HEK293T (cell line): ENCODE measurements around the gene CA14.

Experiments
- CTCF ChIA-PET: fragments of 350-600 bp; formaldehyde crosslinking; extraction: SDS; loops from one replicate; lab custom pipeline; 2021; ENCODE audit warnings: antibody characterized with exemption, inconsistent platforms; lab: Yijun Ruan, JAX
- POLR2A ChIA-PET: fragments of 350-600 bp; formaldehyde crosslinking; extraction: SDS; loops from one replicate; lab custom pipeline; 2020; ENCODE audit warnings: antibody characterized with exemption, inconsistent platforms; lab: Yijun Ruan, JAX
- DNase-seq: peaks from one replicate; pipeline ENCODE4 v3.0.0; 2012; ENCODE audit warnings: mixed read lengths; ENCODE audit errors: extremely low spot score
- ARNT ChIP-seq: fragments of 450-650 bp; IDR thresholded peaks from 2 replicates; pipeline ENCODE4 v1.6.1; 2017; ENCODE audit warnings: mild to moderate bottlenecking
- BHLHE40 ChIP-seq: fragments of 450-650 bp; IDR thresholded peaks from 2 replicates; pipeline ENCODE4 v1.6.1; 2016; ENCODE audit warnings: mild to moderate bottlenecking, moderate library complexity, borderline replicate concordance
- CTBP1 ChIP-seq: fragments of 450-650 bp; IDR thresholded peaks from 2 replicates; pipeline ENCODE4 v1.6.1; 2016; ENCODE audit warnings: borderline replicate concordance
- ELF4 ChIP-seq: fragments of 450-650 bp; IDR thresholded peaks from 2 replicates; pipeline ENCODE4 v1.6.1; 2017; ENCODE audit warnings: antibody characterized with exemption
- FOXA1 ChIP-seq: fragments of 450-650 bp; IDR thresholded peaks from 2 replicates; pipeline ENCODE4 v1.6.1; 2016; ENCODE audit warnings: mild to moderate bottlenecking
- FOXK2 ChIP-seq: fragments of 450-650 bp; IDR thresholded peaks from 2 replicates; pipeline ENCODE4 v1.6.1; 2016; ENCODE audit warnings: mild to moderate bottlenecking
- FOXM1 ChIP-seq: fragments of 450-650 bp; IDR thresholded peaks from 2 replicates; pipeline ENCODE4 v1.6.1; 2017; ENCODE audit warnings: mild to moderate bottlenecking, borderline replicate concordance
- HDGF ChIP-seq: fragments of 450-650 bp; IDR thresholded peaks from 2 replicates; pipeline ENCODE4 v1.6.1; 2017; ENCODE audit warnings: antibody characterized with exemption, borderline replicate concordance
- L3MBTL2 ChIP-seq: fragments of 450-650 bp; conservative IDR thresholded peaks from 2 replicates; pipeline ENCODE4 v1.6.1; 2016; ENCODE audit warnings: mild to moderate bottlenecking
- LEF1 ChIP-seq: fragments of 450-650 bp; IDR thresholded peaks from 2 replicates; pipeline ENCODE4 v1.6.1; 2017; ENCODE audit warnings: mild to moderate bottlenecking, borderline replicate concordance
- NFRKB ChIP-seq: fragments of 450-650 bp; IDR thresholded peaks from 2 replicates; pipeline ENCODE4 v1.6.1; 2016; ENCODE audit warnings: mild to moderate bottlenecking, moderate library complexity
- SP1 ChIP-seq: fragments of 450-650 bp; IDR thresholded peaks from 2 replicates; pipeline ENCODE4 v1.6.1; 2017
- SUZ12 ChIP-seq: fragments of 450-650 bp; IDR thresholded peaks from 2 replicates; pipeline ENCODE4 v1.6.1; 2016; ENCODE audit warnings: mild to moderate bottlenecking
- TARDBP ChIP-seq: fragments of 450-650 bp; IDR thresholded peaks from 2 replicates; pipeline ENCODE4 v1.6.1; 2016
- ZNF384 ChIP-seq: fragments of 450-650 bp; IDR thresholded peaks from 2 replicates; pipeline ENCODE4 v1.6.1; 2016
- TF ChIP-seq, protein P1 (sequence below): fragments of 450-650 bp; IDR thresholded peaks from 2 replicates; pipeline ENCODE4 v1.6.1; 2016

Gene CA14

DNA sequence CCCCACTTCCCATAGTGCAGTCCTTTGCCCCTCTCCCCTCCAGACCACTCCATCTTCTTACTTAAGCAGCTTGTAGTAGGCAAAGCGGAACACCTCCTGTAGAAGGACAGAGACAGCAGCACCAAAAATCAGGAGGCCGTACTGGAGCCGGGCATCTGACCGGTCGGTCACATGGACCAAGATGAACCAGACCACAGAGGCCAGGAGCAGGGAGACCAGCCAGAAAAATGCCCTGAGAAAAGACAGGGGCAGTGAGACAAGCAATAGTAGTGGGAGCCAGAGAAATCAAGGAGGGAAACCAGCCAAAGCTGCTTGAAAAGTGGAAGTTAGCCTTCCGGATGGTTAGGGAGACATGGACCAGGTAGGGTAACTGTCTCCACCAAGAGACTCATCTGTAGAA lies 10.3 kb downstream of the CA14 start:
- POLR2A ChIA-PET: no interaction called here

DNA sequence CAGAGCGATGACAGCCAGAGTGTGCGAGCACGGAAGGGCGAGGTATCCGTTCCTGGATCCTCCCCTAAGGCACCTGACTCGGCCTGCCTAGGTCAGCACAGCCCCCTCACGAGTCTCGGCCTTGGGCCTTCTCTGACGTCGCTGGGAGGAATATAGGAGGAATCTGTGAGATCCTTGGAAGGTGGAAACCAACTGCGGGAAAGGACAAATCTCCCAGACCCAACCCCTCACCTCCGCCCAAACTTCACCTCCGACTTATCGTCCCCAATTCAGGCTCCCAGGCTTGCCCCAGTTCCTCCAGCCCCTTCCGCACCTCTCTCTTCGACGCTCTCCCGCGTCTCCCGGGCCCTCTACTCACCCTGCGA lies 10.7 kb downstream of the CA14 start:
- peak; percentile 43 for DNase-seq
- ChIA-PET POLR2A (interaction anchor here (1.0 to 6.7 kb wide), 4 partner anchors 9 to 249 kb away, joined by 3 to 137 read pairs (median 12); partner anchors contain the start of gene CA14), CTCF (interaction anchor here (2.2 kb wide), 1 partner anchor 13 kb away, joined by 10 read pairs; no protein-coding TSS in a partner anchor)
- TF ChIP-seq ELF4 (no peak), CTBP1 (no peak), SUZ12 (no peak), LEF1 (no peak), SP1 (no peak), ZNF384 (no peak), ARNT (no peak), FOXM1 (no peak), FOXK2 (no peak), BHLHE40 (no peak), L3MBTL2 (no peak), TARDBP (no peak), FOXA1 (no peak), NFRKB (no peak), HDGF (no peak)
- TF ChIP-seq, protein P1, sequence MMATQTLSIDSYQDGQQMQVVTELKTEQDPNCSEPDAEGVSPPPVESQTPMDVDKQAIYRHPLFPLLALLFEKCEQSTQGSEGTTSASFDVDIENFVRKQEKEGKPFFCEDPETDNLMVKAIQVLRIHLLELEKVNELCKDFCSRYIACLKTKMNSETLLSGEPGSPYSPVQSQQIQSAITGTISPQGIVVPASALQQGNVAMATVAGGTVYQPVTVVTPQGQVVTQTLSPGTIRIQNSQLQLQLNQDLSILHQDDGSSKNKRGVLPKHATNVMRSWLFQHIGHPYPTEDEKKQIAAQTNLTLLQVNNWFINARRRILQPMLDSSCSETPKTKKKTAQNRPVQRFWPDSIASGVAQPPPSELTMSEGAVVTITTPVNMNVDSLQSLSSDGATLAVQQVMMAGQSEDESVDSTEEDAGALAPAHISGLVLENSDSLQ: no peak

More for the DNA sequence above, 10.3 kb downstream of the CA14 start:
- DNase-seq: no peak
- TF ChIP-seq BHLHE40 (no peak), ZNF384 (no peak), NFRKB (no peak), SUZ12 (no peak), FOXM1 (no peak), L3MBTL2 (no peak), FOXA1 (no peak), TARDBP (no peak), FOXK2 (no peak), CTBP1 (no peak), HDGF (no peak), ELF4 (no peak), ARNT (no peak), LEF1 (no peak), SP1 (no peak)
- TF ChIP-seq, protein P1: no peak
- CTCF ChIA-PET: no interaction called here

DNA sequence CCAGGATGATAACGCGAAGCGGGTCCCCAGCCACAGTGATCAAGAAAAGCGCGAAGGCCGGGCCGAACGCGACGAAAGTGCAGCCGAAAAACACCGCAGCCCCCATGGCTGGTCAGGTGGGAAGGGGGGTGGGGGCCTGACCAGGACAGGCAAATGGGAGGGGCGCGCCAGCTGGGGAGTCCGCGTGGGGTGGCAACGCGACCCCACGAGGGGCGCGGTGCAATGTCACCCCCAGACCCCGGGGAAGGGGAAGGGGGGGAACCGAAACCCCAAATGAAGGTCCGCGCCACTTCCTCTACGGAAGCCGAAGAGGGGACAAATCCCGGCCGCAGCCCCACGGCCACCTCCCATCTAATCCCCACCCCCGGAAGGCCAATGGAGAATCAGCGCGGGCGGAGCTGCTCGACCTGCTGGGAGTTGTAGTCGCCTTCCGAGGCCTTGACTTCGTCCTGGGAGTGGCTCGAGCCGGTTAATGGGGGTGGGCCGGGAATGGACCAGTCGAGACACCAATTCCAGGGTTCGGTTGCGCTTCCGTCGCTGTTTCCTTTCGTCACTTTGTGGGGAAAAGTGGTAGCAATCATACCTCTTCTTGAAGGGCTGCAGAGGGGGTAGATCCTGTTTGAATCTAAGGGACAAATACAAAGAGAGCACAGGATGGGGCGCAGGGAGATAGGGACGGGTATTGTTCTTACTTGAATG lies 11.3 kb downstream of the CA14 start, which contains the start of gene APH1A:
APH1A (minus strand) TSS at position 312 of the 699 bp plus-strand sequence; CDS start at position 106, 206 bp downstream.
- ChIA-PET POLR2A (interaction anchor here (0.6 to 6.7 kb wide), 7 partner anchors 10 to 248 kb away, joined by 3 to 137 read pairs (median 3); partner anchors contain the start of gene CA14), CTCF (interaction anchor here (0.6 to 2.2 kb wide), 3 partner anchors 13 to 209 kb away, joined by 3 to 10 read pairs (median 3); no protein-coding TSS in a partner anchor)
- TF ChIP-seq FOXM1 (0 out of 2 replicates have a peak, but pooled peaks have one; percentile 28), FOXK2 (no peak), L3MBTL2 (peak; percentile 93), ELF4 (peak; percentile 55), ZNF384 (no peak), HDGF (peak; percentile 69; the same call in 1 of the 2 replicates), SUZ12 (no peak), TARDBP (no peak), FOXA1 (no peak), NFRKB (no peak), CTBP1 (no peak)
- TF ChIP-seq, protein P1: no peak
- DNase-seq: peak; percentile 99

DNA sequence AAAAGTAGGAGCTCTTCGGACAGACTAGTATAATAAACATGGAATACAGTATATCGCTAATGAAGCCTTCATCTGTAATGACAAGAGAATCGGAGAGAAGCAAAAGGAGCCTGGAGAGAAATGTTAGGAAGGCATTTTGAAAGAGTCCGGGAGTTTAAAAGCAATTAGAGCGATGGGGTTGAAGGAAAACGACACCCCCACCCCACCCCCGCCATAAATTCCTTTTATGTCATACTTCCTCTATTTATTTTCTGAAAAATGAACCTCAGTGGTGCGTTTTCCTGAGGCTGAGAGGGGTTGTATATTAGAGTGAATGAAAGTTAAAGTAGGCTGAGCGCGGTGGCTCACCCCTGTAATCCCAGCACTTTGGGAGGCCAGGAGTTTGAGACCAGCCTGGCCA lies 11.9 kb downstream of the CA14 start:
- POLR2A ChIA-PET: interaction anchor here (0.6 to 6.7 kb wide), 7 partner anchors 10 to 248 kb away, joined by 3 to 137 read pairs (median 3); partner anchors contain the start of gene CA14
- DNase-seq: no peak
- no peak for TF ChIP-seq ELF4
- no peak for TF ChIP-seq FOXM1
- no peak for TF ChIP-seq L3MBTL2
- no peak for TF ChIP-seq SUZ12
- no peak for TF ChIP-seq BHLHE40
- CTCF ChIA-PET: interaction anchor here (0.6 to 2.2 kb wide), 3 partner anchors 12 to 210 kb away, joined by 3 to 10 read pairs (median 3); no protein-coding TSS in a partner anchor

DNA sequence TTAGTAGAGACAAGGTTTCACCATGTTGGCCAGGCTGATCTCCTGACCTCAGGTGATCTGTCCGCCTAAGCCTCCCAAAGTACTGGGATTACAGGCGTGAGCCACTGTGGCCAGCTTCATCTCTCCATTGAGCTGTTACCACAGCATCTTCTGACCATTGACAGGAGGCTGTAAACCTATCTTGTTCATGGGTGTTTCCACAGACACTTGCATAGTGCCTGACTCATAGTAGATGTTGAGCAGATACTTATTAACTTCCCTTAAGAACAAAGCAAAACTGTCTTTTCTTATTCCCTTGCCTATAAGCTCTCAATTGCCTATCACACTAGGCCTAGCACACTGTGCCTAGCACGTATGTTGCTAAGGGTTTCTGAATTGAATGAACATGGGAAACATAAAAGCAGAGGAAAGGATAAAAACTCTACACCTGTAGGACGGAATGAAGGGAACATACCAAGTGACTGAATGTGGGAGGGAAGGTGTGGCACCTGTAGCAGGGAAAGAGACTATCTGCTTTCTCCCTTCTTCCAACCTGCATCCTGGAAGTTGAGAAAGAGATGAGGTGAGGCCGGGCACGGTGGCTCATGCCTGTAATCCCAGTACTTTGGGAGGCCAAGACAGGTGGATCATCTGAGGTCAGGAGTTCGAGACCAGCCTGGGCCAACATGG lies 13.9 kb downstream of the CA14 start:
- ChIA-PET POLR2A (interaction anchor here (1.0 to 6.7 kb wide), 4 partner anchors 10 to 35 kb away, joined by 4 to 137 read pairs (median 8); partner anchors contain the start of genes ANP32E and CA14), CTCF (interaction anchor here (2.1 to 3.6 kb wide), 3 partner anchors 10 to 15 kb away, joined by 9 to 20 read pairs (median 11); partner anchors contain the start of gene CA14)
- TF ChIP-seq FOXM1: no peak
- no peak for TF ChIP-seq ARNT
- no peak for TF ChIP-seq FOXA1
- no peak for TF ChIP-seq SP1
- TF ChIP-seq ZNF384: no peak
- TF ChIP-seq, protein P1: no peak
- TF ChIP-seq TARDBP: no peak
- TF ChIP-seq FOXK2: no peak
- no peak for TF ChIP-seq HDGF
- TF ChIP-seq NFRKB: no peak
- no peak for TF ChIP-seq SUZ12
- TF ChIP-seq BHLHE40: no peak
- no peak for TF ChIP-seq ELF4
- no peak for TF ChIP-seq LEF1
- TF ChIP-seq L3MBTL2: no peak
- TF ChIP-seq CTBP1: no peak
- no peak for DNase-seq
